Measurements from ENCODE around the gene CPEB2.
"Not testable (repeated sequence)": the region's sequence is repeated elsewhere in the genome, so short reads cannot be mapped to it uniquely, and the experiment has no call there.

Gene CPEB2

DNA sequence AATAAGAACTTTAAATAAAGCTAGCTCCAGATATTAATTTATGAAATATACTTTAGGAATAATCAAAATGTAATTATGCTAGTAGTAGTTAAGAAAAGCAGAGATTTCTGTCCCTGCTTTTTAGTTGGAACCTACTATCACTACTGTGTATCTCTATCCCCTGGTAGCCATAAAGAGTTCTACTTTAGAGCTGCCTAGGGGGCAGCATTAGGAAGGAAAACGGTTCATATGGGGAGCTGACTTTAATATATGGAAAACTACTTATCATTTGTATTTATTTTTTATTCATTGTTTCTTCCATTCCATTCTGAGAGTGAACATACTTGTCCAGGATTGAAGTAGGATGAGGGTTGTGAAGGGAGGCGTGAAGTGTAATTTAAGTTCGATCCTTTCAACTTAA lies 40.9 kb downstream of the CPEB2 start:
- Mint-ChIP-seq H3K9me3 (no peaks in the 10 kb centered on the region), H3K4me3 (no peak overlapping the region), H3K4me1 (no peaks in the 10 kb centered on the region), H3K27me3 (no peaks in the 10 kb centered on the region), H3K36me3 (peaks cover 9 to 16% of the 10 kb centered on the region in 2 donors), H3K27ac (no peak overlapping the region)
- ATAC-seq (replicated peaks), result no peak
- no peak for DNase-seq

DNA sequence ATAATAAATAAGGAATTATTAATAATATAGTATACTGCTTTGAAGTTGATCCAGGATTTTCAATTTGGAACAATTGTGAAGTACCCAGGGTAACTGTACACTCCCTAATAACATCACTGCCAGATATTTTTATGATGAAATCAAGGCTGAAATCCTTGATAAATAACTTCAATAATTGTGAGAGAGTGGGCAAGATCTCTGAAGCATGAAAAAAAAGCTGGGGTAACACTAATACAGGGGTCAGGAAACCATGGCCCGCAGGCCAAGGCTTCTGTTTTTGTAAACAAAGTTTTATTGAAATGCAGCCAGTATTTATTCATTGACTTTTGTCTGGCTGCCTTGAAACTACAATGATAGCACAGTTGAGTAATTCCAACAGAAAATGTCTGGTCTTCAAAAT lies 41.6 kb downstream of the CPEB2 start:
- ATAC-seq (replicated peaks), result no peak
- Mint-ChIP-seq H3K4me1 (no peaks in the 10 kb centered on the region), H3K27me3 (no peaks in the 10 kb centered on the region), H3K36me3 (peaks cover 9 to 14% of the 10 kb centered on the region in 2 donors), H3K27ac (no peak overlapping the region), H3K4me3 (no peak overlapping the region), H3K9me3 (no peaks in the 10 kb centered on the region)
- DNase-seq, result no peak

GRCh38 chr4:15054541-15054940 lies 52.3 kb downstream of the CPEB2 start:
- Mint-ChIP-seq H3K27me3 (no peaks in the 10 kb centered on the region), H3K9me3 (no peaks in the 10 kb centered on the region), H3K4me3 (no peak overlapping the region), H3K36me3 (peaks cover 13 to 14% of the 10 kb centered on the region in 2 donors), H3K27ac (no peak overlapping the region), H3K4me1 (no peaks in the 10 kb centered on the region)
- DNase-seq (no peak), ATAC-seq (replicated peaks) (no peak)

DNA sequence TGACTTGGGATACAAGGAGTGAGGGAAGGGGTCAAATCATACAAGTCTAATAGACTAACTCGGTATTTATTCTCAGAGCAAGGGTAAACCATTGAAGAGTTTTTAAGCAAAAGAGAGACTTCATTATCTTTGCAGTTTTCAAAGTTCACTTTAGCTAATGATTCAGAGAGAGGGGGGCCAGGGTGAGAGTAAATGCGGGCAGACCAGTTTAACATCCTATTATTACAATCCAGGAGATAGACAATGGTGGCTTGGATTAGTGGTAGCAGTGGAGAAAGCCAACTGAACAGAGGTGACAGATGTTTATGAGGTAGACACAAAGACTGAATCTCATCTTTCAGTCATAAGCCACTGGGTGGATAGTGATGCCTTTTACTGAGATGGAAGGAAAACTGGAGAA lies 57.9 kb downstream of the CPEB2 start:
- Mint-ChIP-seq H3K27me3 (no peaks in the 10 kb centered on the region), H3K9me3 (no peaks in the 10 kb centered on the region), H3K4me1 (no peaks in the 10 kb centered on the region), H3K36me3 (peaks cover 8 to 13% of the 10 kb centered on the region in 2 donors), H3K4me3 (no peak overlapping the region), H3K27ac (no peak overlapping the region)
- ATAC-seq (replicated peaks) (no peak), DNase-seq (no peak)

- Mint-ChIP-seq H3K27me3 (no peaks in the 10 kb centered on the region), H3K36me3 (peaks cover 3 to 23% of the 10 kb centered on the region in 2 donors), H3K27ac (no peak overlapping the region), H3K9me3 (no peaks in the 10 kb centered on the region), H3K4me3 (no peak overlapping the region), H3K4me1 (no peaks in the 10 kb centered on the region)
- DNase-seq (no peak), ATAC-seq (replicated peaks) (no peak)
Measured at GRCh38 chr4:15063341-15063740, 61.1 kb downstream of the CPEB2 start.

DNA sequence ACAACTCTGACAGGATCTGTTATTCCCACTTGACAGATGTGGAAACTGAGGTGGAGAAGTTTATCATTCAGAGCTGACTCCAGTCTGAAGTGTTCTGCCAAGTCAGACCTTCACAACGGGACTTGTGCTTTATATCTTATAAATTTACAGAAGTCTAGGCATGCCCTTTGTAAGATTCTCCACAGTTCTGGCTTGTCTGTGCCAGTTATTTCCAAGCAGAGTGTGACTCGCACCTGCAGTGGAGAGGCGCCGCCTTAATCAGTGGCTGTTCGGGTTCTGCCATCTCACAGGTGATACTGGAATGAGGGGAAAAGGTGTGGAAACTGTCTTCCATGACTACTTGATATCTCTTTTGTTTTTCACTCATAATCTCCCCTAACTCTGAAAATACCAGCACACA lies 63.2 kb downstream of the CPEB2 start:
- H3K4me3 Mint-ChIP-seq, result no peak overlapping the region
- DNase-seq (no peak), ATAC-seq (replicated peaks) (no peak)
- H3K36me3 Mint-ChIP-seq, result peaks cover 3 to 27% of the 10 kb centered on the region in 2 donors
- H3K9me3 Mint-ChIP-seq, result no peaks in the 10 kb centered on the region
- no peaks in the 10 kb centered on the region for H3K4me1 Mint-ChIP-seq
- no peaks in the 10 kb centered on the region for H3K27me3 Mint-ChIP-seq
- no peak overlapping the region for H3K27ac Mint-ChIP-seq

DNA sequence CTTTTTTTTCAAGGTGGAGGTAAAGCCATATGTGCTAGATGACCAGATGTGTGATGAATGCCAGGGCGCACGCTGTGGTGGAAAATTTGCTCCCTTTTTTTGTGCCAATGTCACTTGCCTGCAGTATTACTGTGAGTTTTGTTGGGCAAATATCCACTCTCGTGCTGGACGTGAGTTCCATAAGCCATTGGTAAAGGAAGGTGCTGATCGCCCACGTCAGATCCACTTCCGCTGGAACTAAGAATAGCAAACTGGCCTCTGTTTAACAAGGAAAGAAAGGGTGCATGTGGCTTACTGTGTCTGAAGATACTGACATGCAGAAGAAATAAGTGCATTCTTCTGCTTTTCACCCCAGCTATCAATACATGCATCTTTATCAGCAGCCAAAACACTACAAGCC lies 63.9 kb downstream of the CPEB2 start:
- Mint-ChIP-seq H3K4me1 (no peaks in the 10 kb centered on the region), H3K9me3 (no peaks in the 10 kb centered on the region), H3K27ac (no peak overlapping the region), H3K4me3 (no peak overlapping the region), H3K27me3 (no peaks in the 10 kb centered on the region), H3K36me3 (peaks cover 7 to 33% of the 10 kb centered on the region in 2 donors)
- DNase-seq, result no peak
- no peak for ATAC-seq (replicated peaks)

GRCh38 chr4:15068298-15068697 lies 66.0 kb downstream of the CPEB2 start:
- no peak for DNase-seq
- H3K4me1 Mint-ChIP-seq, result no peaks in the 10 kb centered on the region

DNA sequence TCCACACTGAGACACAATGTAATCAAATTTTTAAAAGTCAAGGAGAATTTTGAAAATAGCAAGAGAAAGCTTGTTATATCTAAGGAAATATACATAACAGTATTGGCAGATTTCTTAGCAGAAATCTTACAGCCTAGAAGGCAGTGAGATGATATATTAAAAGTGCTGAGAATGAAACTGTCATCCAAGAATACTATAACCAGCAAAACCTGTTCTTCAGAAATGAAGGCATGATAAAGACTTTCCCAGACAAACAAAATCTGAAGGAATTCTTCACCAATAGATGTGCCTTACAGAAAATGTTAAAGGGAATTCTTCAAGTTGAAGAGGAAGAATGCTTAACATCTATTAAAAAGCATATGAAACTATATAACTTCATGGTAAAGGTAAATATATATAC lies 73.6 kb downstream of the CPEB2 start:
- Mint-ChIP-seq H3K4me1 (no peaks in the 10 kb centered on the region), H3K4me3 (no peak overlapping the region), H3K27me3 (no peaks in the 10 kb centered on the region), H3K27ac (no peak overlapping the region), H3K9me3 (peaks cover 20 to 27% of the 10 kb centered on the region in 2 donors), H3K36me3 (peaks cover 8 to 12% of the 10 kb centered on the region in 2 donors)
- no peak for ATAC-seq (replicated peaks)
- no peak for DNase-seq

More at GRCh38 chr4:15068298-15068697, 66.0 kb downstream of the CPEB2 start:
- ATAC-seq (replicated peaks), result no peak
- Mint-ChIP-seq H3K27me3 (no peaks in the 10 kb centered on the region), H3K36me3 (peaks cover 13 to 36% of the 10 kb centered on the region in 2 donors), H3K4me3 (no peak overlapping the region), H3K27ac (no peak overlapping the region), H3K9me3 (peaks cover 2 to 6% of the 10 kb centered on the region in 2 donors)

DNA sequence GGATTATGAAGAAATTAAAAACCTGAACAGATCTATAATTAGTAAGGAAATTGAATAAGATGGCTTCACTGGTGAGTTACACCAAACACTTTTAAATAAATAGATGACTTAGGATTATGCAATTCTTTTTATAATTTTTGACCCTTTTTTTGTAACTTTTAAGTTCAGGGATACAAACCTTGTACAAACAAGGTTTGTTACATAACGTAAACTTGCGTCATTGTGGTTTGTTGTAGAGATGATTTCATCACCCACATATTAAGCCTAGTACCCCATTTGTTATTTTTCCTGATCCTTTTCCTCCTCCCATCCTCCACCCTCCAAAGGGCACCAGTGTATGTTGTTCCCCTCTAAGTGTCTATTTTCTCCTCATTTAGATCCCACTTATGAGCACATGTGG lies 75.7 kb downstream of the CPEB2 start:
- no peak for ATAC-seq (replicated peaks)
- H3K27ac Mint-ChIP-seq, result no peak overlapping the region
- peaks cover under 1 to 5% of the 10 kb centered on the region in 2 donors for H3K36me3 Mint-ChIP-seq
- peaks cover 19 to 21% of the 10 kb centered on the region in 2 donors for H3K9me3 Mint-ChIP-seq
- H3K4me1 Mint-ChIP-seq, result no peaks in the 10 kb centered on the region
- DNase-seq, result no peak
- H3K4me3 Mint-ChIP-seq, result no peak overlapping the region
- H3K27me3 Mint-ChIP-seq, result no peaks in the 10 kb centered on the region

DNA sequence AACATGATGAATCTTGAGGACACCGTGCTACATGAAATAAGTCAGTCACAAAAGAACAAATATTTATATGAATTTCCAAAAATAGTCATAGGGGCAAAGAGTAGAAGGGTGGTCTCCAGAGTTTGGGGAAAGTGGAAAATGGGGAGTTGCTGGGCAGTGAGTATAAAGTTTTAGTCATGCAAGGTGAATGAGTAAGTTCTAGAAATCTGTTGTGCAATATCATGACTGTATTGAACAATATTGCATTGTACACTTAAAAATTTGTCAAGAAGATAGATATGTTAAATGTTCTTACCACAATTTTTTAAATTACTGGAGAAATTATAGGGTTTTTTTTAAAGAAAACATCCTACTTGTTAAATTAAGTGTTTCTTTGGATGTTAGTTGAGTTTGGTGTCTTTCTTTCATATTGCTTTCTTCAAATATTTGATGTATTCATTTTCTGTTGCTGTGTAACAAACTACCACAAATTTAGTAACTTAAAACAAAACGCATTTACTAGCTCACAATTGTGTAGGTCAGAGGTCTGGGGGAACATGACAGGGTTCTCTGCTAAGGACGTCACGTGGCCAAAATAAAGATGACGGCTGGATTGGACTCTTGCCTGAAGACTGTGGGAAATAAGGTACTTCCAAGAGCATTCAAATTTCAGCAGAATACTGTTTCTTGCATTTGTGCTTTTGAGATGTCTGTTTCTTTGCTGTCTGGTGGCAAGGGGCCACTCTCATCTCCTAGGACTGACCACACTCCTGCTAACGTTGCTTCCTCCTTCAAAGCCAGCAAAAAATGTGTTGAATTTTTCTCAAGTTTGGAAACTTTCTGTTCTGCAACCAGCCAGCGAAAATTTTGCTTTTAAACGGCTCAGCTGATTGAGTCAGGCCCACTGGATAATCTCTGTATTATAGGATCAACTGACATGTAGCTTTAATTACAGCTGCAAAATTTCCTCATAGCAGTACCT lies 76.7 kb downstream of the CPEB2 start:
- Mint-ChIP-seq H3K27ac (no peak overlapping the region), H3K4me3 (no peak overlapping the region), H3K4me1 (no peaks in the 10 kb centered on the region), H3K9me3 (peaks cover 14 to 21% of the 10 kb centered on the region in 2 donors), H3K36me3 (no peaks in the 10 kb centered on the region), H3K27me3 (no peaks in the 10 kb centered on the region)
- no peak for DNase-seq
- ATAC-seq (replicated peaks), result no peak

DNA sequence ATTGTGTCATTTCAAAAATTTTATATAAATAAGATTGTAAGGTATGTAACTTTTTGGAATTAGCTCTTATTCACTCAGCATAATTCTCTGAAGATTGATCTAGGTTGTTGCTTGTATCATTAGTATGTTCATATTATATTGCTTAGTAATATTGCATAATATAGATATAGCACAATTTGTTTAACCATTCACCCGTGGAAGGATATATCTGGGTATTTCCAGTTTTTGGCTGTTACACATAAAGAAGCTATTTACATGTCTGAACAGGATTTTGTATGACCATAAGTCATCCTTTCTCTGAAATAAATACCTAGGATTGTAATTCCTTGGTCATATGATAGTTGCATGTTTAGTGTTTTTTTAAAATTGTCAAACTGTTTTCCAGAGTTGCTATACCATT lies 82.5 kb downstream of the CPEB2 start:
- H3K4me1 Mint-ChIP-seq, result no peaks in the 10 kb centered on the region
- no peak overlapping the region for H3K27ac Mint-ChIP-seq
- peaks cover 0 to 2% of the 10 kb centered on the region in 2 donors for H3K36me3 Mint-ChIP-seq
- no peaks in the 10 kb centered on the region for H3K27me3 Mint-ChIP-seq
- peaks cover 0 to 10% of the 10 kb centered on the region in 2 donors for H3K9me3 Mint-ChIP-seq
- H3K4me3 Mint-ChIP-seq, result no peak overlapping the region
- DNase-seq (no peak), ATAC-seq (replicated peaks) (no peak)

DNA sequence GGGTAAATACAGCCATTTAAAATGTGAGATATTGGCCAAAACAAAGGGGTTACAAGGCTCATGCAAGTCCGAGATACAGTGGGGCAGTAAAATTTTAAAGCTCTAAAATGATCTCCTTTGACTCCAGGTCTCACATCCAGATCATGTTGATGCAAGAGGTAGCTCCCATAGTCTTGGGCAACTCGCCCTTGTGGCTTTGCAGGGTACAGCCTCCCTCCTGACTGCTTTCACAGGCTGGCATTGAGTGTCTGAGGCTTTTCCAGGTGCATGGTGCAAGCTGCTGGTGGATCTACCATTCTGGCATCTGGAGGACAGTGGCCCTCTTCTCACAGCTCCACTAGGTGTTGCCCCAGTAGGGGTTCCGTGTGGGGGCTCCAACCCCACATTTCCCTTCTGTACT lies 83.5 kb downstream of the CPEB2 start:
- not testable (repeated sequence) for H3K9me3 Mint-ChIP-seq; H3K27ac Mint-ChIP-seq; DNase-seq; H3K27me3 Mint-ChIP-seq; ATAC-seq (replicated peaks); H3K4me3 Mint-ChIP-seq; H3K4me1 Mint-ChIP-seq; H3K36me3 Mint-ChIP-seq

DNA sequence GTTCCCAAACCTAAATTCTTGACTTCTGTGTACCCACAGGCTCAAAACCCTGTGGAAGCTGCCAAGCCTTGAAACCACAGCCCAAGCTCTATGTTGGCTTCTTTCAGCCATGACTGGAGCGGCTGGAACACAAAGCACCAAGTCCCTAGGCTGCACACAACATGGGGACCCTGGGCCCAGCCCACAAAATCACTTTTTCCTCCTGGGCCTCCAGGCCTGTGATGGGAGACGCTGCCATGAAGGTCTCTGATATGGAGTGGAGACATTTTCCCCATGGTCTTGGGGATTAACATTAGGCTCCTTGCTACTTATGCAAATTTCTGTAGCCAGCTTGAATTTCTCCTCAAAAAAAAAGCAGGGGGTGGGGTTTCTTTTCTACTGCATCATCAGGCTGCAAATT lies 84.0 kb downstream of the CPEB2 start:
- DNase-seq; H3K36me3 Mint-ChIP-seq; H3K27me3 Mint-ChIP-seq; H3K9me3 Mint-ChIP-seq; H3K27ac Mint-ChIP-seq; H3K4me1 Mint-ChIP-seq; ATAC-seq (replicated peaks); H3K4me3 Mint-ChIP-seq: not testable (repeated sequence)

DNA sequence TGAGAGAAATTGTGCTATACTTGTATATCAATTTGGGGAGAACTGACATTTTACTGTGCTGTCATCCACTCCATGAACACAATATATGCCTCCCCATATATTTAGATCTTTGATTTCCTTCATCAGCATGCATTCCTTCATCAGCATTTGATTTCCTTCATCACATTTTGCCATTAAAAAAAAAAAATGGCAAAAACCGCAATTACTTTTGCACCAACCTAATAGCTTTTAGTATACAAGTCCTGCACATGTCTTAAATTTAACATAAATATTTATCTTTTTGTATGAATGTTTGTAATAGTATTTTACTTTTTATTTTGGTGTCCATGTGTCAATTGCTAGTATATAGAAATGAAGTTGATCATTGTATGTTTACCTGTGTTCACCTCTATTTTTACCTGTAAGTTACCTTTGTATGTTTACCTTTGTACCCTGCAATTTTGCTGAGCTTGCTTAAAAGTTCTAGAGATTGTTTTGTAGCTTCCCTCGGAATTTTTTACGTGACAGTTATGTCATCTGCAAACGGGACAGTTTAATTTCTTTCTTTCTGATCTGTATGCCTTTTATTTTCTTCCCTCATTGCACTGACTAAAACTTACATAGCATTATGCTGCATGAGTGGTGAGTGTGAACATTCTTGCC lies 86.2 kb downstream of the CPEB2 start:
- H3K9me3 Mint-ChIP-seq, result peaks cover 0 to 10% of the 10 kb centered on the region in 2 donors
- no peak for ATAC-seq (replicated peaks)
- no peak overlapping the region for H3K4me3 Mint-ChIP-seq
- H3K36me3 Mint-ChIP-seq, result peaks cover 0 to 2% of the 10 kb centered on the region in 2 donors
- H3K4me1 Mint-ChIP-seq, result no peaks in the 10 kb centered on the region
- peaks cover 0 to 9% of the 10 kb centered on the region in 2 donors for H3K27me3 Mint-ChIP-seq
- DNase-seq, result no peak
- H3K27ac Mint-ChIP-seq, result no peak overlapping the region
